ENCODE data around the gene ZBTB7C. TPM values are rescaled to one million over a fixed set of nuclear protein-coding genes. Genes with fewer than 3 reads are reported as not detected.
A peak's percentile ranks its signal among the peaks of the same experiment; 100 is the strongest.

Gene ZBTB7C
- total RNA-seq, 1 donor from 2014 or later = 1.1 TPM

DNA sequence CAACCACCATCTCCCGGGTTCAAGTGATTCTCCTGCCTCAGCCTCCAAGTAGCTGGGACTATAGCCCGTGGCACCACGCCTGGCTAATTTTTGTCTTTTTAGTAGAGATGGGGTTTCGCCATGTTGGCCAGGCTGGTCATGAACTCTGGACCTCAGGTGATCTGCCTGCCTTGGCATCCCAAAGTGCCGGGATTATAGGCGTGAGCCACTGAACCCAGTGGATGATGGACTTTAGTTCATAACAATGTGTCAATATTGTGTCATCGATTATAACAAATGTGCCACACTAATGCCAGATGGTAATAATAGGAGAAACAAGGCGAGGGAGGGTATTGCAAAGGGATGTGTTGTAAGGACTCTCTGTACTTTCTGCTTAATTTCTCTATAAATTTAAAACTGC lies 216.6 kb downstream of the ZBTB7C start:
- Histone ChIP-seq H3K27me3 (ENCODE audit: control insufficient read depth, insufficient read depth, low read length) (peaks cover 6% of the 10 kb centered on the region), H3K36me3 (ENCODE audit: control insufficient read depth, insufficient read depth, low read length) (no peaks in the 10 kb centered on the region), H3K4me3 (ENCODE audit: low read depth, low read length) (no peak overlapping the region)
- TF ChIP-seq, protein P1, sequence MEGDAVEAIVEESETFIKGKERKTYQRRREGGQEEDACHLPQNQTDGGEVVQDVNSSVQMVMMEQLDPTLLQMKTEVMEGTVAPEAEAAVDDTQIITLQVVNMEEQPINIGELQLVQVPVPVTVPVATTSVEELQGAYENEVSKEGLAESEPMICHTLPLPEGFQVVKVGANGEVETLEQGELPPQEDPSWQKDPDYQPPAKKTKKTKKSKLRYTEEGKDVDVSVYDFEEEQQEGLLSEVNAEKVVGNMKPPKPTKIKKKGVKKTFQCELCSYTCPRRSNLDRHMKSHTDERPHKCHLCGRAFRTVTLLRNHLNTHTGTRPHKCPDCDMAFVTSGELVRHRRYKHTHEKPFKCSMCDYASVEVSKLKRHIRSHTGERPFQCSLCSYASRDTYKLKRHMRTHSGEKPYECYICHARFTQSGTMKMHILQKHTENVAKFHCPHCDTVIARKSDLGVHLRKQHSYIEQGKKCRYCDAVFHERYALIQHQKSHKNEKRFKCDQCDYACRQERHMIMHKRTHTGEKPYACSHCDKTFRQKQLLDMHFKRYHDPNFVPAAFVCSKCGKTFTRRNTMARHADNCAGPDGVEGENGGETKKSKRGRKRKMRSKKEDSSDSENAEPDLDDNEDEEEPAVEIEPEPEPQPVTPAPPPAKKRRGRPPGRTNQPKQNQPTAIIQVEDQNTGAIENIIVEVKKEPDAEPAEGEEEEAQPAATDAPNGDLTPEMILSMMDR (IDR thresholded peaks at IDR 0.05; ENCODE audit: insufficient read depth, low read length, poor library complexity, severe bottlenecking) = no peak
- no peak for DNase-seq (ENCODE audit: low read depth)

DNA sequence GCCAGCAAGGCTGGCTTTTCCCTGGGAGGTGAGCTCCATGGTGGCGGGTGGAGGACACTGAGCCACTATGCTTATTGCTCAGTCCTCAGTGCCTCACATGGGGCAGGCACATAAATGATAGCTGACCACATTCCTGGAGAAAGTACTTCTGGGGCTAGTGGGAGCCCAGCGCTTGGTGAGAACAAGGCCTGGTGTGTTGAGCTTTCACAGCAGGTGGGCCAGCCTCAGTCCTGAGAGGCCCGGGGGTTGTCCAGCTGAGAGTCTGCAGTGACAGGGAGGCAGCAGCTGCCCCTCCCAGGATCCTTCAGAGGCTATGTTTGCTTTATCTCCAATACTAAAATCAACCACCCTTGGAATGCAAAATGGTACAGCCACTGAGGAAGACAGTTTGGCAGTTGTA lies 217.7 kb downstream of the ZBTB7C start:
- DNase-seq (ENCODE audit: low read depth) = no peak
- Histone ChIP-seq H3K27me3 (ENCODE audit: control insufficient read depth, insufficient read depth, low read length) (peaks cover 4% of the 10 kb centered on the region), H3K36me3 (ENCODE audit: control insufficient read depth, insufficient read depth, low read length) (no peaks in the 10 kb centered on the region)

DNA sequence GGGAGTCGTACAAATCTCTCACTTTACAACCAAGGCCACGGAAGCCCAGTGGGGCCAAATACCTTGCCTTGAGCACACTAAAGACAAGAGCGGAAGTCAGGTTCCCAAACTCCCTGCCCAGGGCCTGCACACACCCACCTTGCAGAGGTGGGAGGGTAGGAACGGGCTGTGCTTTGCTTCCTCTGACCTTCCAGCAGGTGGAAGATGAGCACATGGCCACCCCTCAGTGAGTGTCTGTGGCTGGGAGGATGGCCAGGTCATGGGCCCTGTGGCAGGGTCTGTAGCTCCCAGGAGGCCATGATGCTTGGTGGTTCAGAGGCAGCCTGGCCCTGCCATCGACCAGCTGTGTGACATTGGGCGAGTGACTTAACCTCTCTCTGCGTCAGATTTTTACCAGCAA lies 218.2 kb downstream of the ZBTB7C start:
- Histone ChIP-seq H3K27me3 (ENCODE audit: control insufficient read depth, insufficient read depth, low read length) (peaks cover 6% of the 10 kb centered on the region), H3K4me3 (ENCODE audit: low read depth, low read length) (no peak overlapping the region)
- TF ChIP-seq, protein P1 (IDR thresholded peaks at IDR 0.05; ENCODE audit: insufficient read depth, low read length, poor library complexity, severe bottlenecking) = no peak

More for the DNA sequence above, 217.7 kb downstream of the ZBTB7C start:
- no peak overlapping the region for H3K4me3 ChIP-seq (ENCODE audit: low read depth, low read length)
- TF ChIP-seq, protein P1 (IDR thresholded peaks at IDR 0.05; ENCODE audit: insufficient read depth, low read length, poor library complexity, severe bottlenecking) = no peak

DNA sequence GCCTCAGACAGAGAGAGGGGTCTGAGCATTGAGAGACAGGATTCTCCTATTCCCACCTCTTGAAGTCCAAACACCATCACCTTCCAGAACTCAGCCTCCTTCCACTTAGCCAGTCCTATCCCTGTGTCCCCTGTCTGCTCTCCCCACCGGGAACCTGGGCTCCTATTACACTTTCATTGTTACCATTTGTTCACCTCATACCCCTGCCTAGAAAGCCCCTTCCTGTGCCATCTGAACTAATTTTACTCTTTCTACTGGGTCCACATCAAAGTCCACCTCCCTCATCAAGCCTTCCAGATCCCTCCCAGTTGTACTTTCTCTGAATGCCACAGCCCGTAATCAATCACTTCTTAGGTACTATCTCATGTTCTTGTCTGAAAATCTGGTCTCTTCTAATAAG lies 220.6 kb downstream of the ZBTB7C start:
- Histone ChIP-seq H3K4me3 (ENCODE audit: low read depth, low read length) (no peak overlapping the region), H3K27me3 (ENCODE audit: control insufficient read depth, insufficient read depth, low read length) (peaks cover 3% of the 10 kb centered on the region), H3K36me3 (ENCODE audit: control insufficient read depth, insufficient read depth, low read length) (no peaks in the 10 kb centered on the region)
- TF ChIP-seq, protein P1 (IDR thresholded peaks at IDR 0.05; ENCODE audit: insufficient read depth, low read length, poor library complexity, severe bottlenecking) = no peak
- DNase-seq (ENCODE audit: low read depth) = no peak

More for the DNA sequence above, 218.2 kb downstream of the ZBTB7C start:
- no peaks in the 10 kb centered on the region for H3K36me3 ChIP-seq (ENCODE audit: control insufficient read depth, insufficient read depth, low read length)
- DNase-seq (ENCODE audit: low read depth) = no peak

DNA sequence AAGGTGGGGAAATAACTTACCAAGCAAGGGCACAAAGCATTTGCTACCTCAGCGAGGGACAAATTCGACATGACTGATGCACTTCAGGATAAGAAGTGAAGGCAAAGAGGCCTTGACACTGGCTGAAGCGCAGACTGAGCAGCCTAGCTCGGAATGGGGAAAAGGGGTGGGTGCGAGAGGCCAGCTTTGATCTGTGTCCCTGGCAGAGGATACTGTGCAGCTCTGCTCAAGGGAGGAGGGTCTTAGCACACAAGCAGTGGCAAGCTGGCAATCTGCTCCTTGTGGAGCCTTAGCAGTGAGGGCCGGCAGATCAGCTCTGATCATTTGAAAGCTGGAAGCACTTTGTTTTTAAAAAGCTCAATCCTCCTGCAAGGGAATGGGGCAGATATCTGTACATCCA lies 222.3 kb downstream of the ZBTB7C start:
- H3K27me3 ChIP-seq (ENCODE audit: control insufficient read depth, insufficient read depth, low read length) = peaks cover 5% of the 10 kb centered on the region
- no peaks in the 10 kb centered on the region for H3K36me3 ChIP-seq (ENCODE audit: control insufficient read depth, insufficient read depth, low read length)
- no peak for DNase-seq (ENCODE audit: low read depth)
- no peak overlapping the region for H3K4me3 ChIP-seq (ENCODE audit: low read depth, low read length)
- TF ChIP-seq, protein P1 (IDR thresholded peaks at IDR 0.05; ENCODE audit: insufficient read depth, low read length, poor library complexity, severe bottlenecking) = no peak

DNA sequence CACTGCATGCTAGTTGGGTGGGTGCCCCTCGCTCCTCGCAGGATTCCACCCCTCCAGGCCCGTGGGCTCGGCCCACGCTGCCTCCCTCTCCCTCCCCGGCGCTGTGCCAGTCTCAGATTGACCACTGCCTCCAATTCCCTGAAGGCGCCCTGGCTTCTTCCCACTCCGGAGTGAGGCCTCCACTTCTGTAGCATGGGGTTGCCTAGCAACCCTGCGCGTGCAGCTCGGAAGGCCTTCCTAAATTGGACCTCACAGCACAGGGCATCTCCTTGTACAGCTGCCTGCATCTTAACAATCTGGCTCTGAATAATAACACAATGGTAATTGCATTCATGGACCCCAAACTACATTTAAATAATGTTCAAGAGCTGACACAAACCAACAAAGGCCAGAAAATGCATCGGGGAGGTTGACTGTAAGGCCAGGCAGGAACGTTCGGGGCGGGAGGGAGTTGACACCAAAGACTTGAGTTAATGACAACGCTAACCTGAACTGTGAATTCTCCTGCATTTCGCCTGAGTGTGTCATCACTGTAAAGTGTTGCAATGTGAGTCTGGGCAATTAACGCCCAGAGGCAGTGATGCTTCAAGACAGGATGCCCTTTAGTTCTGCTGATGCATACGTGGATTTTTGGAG lies 222.9 kb downstream of the ZBTB7C start:
- H3K4me3 ChIP-seq (ENCODE audit: low read depth, low read length) = no peak overlapping the region
- no peaks in the 10 kb centered on the region for H3K36me3 ChIP-seq (ENCODE audit: control insufficient read depth, insufficient read depth, low read length)
- peaks cover 5% of the 10 kb centered on the region for H3K27me3 ChIP-seq (ENCODE audit: control insufficient read depth, insufficient read depth, low read length)
- peak; percentile 44 for DNase-seq (ENCODE audit: low read depth)
- TF ChIP-seq, protein P1 (IDR thresholded peaks at IDR 0.05; ENCODE audit: insufficient read depth, low read length, poor library complexity, severe bottlenecking) = no peak

Measured in kidney epithelial cell (primary cell).